ENCODE measurements around the gene ETFBKMT. TPM values are rescaled to one million over a fixed set of nuclear protein-coding genes. Genes with fewer than 3 reads are reported as not detected.

The ETFBKMT gene
- total and polyA plus RNA-seq, 12 donors: 1.7 to 8.7 (median 5.9) TPM

DNA sequence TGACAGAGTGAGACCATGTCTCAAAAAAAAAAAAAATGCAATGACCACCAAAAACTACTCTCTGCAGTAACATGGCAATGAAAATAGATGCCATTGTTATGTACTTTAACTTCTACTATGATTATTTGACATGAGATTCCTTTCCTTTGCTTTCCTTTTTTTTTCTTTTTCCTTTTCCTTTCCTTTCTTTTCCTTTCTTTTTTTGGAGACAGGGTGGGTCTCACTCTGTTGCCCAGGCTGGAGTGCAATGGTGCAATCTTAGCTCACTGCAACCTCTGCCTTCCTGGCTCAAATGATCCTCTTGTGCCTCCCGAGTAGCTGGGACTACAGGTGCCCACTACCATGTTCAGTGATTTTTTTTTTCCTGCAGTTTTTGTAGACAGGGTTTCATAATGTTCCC, 24.9 kb upstream of the ETFBKMT start:
- TF ChIP-seq, protein P1, sequence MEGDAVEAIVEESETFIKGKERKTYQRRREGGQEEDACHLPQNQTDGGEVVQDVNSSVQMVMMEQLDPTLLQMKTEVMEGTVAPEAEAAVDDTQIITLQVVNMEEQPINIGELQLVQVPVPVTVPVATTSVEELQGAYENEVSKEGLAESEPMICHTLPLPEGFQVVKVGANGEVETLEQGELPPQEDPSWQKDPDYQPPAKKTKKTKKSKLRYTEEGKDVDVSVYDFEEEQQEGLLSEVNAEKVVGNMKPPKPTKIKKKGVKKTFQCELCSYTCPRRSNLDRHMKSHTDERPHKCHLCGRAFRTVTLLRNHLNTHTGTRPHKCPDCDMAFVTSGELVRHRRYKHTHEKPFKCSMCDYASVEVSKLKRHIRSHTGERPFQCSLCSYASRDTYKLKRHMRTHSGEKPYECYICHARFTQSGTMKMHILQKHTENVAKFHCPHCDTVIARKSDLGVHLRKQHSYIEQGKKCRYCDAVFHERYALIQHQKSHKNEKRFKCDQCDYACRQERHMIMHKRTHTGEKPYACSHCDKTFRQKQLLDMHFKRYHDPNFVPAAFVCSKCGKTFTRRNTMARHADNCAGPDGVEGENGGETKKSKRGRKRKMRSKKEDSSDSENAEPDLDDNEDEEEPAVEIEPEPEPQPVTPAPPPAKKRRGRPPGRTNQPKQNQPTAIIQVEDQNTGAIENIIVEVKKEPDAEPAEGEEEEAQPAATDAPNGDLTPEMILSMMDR (IDR thresholded peaks at IDR 0.05): no peak
- WGBS, 2 donors: 86 to 89% methylated on average over 1 of the region's 1 CpG
- Histone ChIP-seq H3K4me3 (no peak overlapping the region), H3K9me3 (no peaks in the 10 kb centered on the region), H3K36me3 (no peaks in the 10 kb centered on the region), H3K27me3 (no peaks in the 10 kb centered on the region), H3K4me1 (peaks cover 2 to 24% (median 13%) of the 10 kb centered on the region in 9 donors), H3K27ac (no peak overlapping the region)
- ATAC-seq (no peak), DNase-seq (no peak)
- intact Hi-C loops (cut with DNase I): loop anchor here in 3 of 10 donors (2.0 to 5.0 kb wide), 3 partner anchors 42 to 232 kb away; partner anchors contain the start of gene DENND5B (in 1 of the 3)

DNA sequence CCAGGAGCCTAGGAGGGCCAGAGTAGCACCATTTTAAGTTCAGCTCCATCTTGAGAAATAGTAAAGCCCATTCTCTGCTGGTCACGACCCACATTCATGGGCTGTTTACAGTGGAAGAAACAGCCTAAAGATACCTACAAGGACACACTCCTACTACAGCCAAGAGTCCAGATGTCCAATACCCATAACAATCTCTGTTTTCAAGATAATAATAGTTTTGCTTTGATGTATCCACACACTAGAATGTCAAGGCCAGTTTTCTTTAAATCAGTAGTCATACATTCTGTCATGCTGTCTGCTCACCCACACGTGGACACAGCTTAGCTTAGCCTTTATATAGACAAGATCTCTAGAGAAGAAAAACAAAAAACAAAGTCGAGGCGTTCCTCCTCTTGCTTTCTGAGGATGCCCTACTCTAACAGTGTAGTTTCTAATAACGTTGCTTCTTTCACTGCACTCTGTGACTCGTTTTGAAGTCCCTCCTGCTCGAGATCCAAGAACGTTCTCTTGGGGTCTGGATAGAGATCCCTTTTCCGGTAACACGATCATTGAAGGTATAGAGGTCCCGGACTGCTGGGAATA, 17.9 kb upstream of the ETFBKMT start:
- H3K4me1 ChIP-seq: peaks cover 0 to 4% (median 0%) of the 10 kb centered on the region in 9 donors
- no peaks in the 10 kb centered on the region for H3K36me3 ChIP-seq
- H3K4me3 ChIP-seq: no peak overlapping the region
- H3K9me3 ChIP-seq: no peaks in the 10 kb centered on the region
- ATAC-seq: no peak
- no peak overlapping the region for H3K27ac ChIP-seq
- TF ChIP-seq, protein P1 (IDR thresholded peaks at IDR 0.05): no peak
- no peak for DNase-seq
- 68 to 75% methylated on average over 11 of the region's 11 CpGs for WGBS, 2 donors
- intact Hi-C loops (cut with DNase I): no loop called here
- H3K27me3 ChIP-seq: no peaks in the 10 kb centered on the region

DNA sequence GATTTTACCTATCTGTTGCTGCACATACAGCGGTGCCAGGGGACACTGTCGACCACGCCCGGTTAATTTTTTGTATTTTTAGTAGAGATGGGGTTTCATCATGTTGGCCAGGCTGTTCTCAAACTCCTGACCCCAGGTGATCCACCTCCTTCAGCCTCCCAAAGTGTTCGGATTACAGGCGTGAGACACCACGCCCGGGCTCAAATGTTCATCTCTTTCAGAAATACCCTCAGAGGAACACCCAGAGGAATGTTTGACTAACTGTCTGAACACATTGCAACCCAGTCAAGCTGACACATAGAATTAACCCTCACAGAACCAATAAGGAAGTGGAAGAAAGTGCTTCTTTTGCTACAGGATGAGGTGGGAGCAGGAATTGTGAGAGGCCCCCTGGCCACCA, 15.0 kb upstream of the ETFBKMT start:
- TF ChIP-seq, protein P1 (IDR thresholded peaks at IDR 0.05): no peak
- Histone ChIP-seq H3K36me3 (no peaks in the 10 kb centered on the region), H3K9me3 (no peaks in the 10 kb centered on the region), H3K4me1 (no peaks in the 10 kb centered on the region), H3K27ac (no peak overlapping the region), H3K4me3 (no peak overlapping the region), H3K27me3 (no peaks in the 10 kb centered on the region)
- no peak for ATAC-seq
- intact Hi-C loops (cut with DNase I): no loop called here
- 87 to 88% methylated on average over 8 of the region's 8 CpGs for WGBS, 2 donors
- no peak for DNase-seq

DNA sequence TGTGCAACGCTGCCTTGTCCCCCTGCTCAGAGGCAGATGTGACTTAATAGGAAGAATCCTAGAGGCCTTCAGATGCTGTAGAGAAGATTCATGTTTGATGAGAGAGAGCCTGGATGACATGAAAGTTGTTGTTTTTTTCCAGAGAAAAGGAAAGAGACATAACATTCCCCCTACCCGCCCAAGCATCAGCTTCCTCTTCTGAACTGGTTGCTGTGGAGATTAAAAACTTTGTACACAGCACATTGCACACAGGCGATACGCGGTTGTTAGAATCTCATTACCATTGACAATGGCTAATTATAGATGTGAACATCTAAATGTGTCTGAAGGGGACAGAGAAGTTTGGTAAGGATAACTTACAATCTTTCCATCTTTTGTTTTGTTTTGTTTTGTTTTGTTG, 13.6 kb upstream of the ETFBKMT start:
- no peak for DNase-seq
- TF ChIP-seq, protein P1 (IDR thresholded peaks at IDR 0.05): no peak
- no peak overlapping the region for H3K27ac ChIP-seq
- H3K36me3 ChIP-seq: no peaks in the 10 kb centered on the region
- ATAC-seq: peak in 1 of 8 donors; percentile 42
- intact Hi-C loops (cut with DNase I): no loop called here
- WGBS, 2 donors: 47 to 58% methylated on average over 5 of the region's 5 CpGs
- H3K4me3 ChIP-seq: no peak overlapping the region
- no peaks in the 10 kb centered on the region for H3K27me3 ChIP-seq
- peaks cover 0 to 6% (median 0%) of the 10 kb centered on the region in 9 donors for H3K4me1 ChIP-seq
- H3K9me3 ChIP-seq: no peaks in the 10 kb centered on the region
